ENCODE measurements around the gene ABCB8.

DNA sequence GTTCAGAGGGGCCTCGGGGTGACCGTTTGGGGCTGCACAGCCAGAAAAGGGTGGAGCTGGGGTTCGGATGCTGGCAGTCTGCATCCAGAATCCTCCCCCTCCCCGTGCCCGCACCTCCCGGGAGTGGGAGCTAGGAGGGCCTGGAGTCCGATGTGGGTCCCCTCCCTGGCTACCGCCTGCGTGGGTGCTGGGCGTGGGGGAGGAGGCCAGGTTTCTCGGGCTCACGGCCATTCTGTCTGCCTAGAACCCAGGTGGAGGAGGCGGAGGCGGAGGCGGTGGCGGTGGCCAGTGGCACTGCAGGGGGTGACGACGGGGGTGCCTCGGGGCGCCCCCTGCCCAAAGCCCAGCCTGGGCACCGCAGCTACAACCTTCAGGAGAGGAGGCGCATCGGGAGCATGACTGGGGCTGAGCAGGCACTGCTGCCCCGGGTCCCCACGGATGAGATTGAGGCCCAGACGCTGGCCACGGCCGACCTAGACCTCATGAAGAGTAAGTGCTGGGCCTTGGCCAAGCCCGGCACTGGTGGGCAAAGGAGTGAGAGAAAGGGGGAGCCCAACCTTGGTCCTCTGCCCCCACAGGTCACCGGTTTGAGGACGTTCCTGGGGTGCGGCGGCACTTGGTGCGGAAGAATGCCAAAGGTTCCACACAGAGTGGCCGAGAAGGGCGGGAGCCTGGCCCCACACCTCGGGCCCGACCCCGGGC lies 38.2 kb downstream of the ABCB8 start:
- TF ChIP-seq, protein P1, sequence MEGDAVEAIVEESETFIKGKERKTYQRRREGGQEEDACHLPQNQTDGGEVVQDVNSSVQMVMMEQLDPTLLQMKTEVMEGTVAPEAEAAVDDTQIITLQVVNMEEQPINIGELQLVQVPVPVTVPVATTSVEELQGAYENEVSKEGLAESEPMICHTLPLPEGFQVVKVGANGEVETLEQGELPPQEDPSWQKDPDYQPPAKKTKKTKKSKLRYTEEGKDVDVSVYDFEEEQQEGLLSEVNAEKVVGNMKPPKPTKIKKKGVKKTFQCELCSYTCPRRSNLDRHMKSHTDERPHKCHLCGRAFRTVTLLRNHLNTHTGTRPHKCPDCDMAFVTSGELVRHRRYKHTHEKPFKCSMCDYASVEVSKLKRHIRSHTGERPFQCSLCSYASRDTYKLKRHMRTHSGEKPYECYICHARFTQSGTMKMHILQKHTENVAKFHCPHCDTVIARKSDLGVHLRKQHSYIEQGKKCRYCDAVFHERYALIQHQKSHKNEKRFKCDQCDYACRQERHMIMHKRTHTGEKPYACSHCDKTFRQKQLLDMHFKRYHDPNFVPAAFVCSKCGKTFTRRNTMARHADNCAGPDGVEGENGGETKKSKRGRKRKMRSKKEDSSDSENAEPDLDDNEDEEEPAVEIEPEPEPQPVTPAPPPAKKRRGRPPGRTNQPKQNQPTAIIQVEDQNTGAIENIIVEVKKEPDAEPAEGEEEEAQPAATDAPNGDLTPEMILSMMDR (IDR thresholded peaks at IDR 0.05): no peak
- no peak for TF ChIP-seq EP300 (IDR thresholded peaks at IDR 0.05)
- TF ChIP-seq POLR2A (IDR thresholded peaks at IDR 0.05): no peak

Measured in tibial nerve (tissue), 4 donors.